ENCODE measurements around the gene WWOX. TPM values are rescaled to one million over a fixed set of nuclear protein-coding genes. Genes with fewer than 3 reads are reported as not detected.

Gene WWOX
- total RNA-seq, 1 experiment from 2014 or later = 15.6 TPM

GRCh38 chr16:78738557-78738956, 639.1 kb downstream of the WWOX start:
- peaks cover 3 to 4% of the 10 kb centered on the region in 2 experiments; a peak in 3 of 4 replicates for H3K4me1 Mint-ChIP-seq
- no peak for TF ChIP-seq CTCF (conservative IDR thresholded peaks at IDR 0.05)

More at GRCh38 chr16:78738557-78738956, 639.1 kb downstream of the WWOX start:
- no peak overlapping the region for H3K14ac ChIP-seq (ENCODE audit: insufficient read depth, low read length)
- no peaks in the 10 kb centered on the region for H3K4me1 ChIP-seq (ENCODE audit: insufficient read depth, low read length)
- no peak overlapping the region for H3K56ac ChIP-seq (ENCODE audit: insufficient read length, low read depth, low read length)
- H2AK5ac ChIP-seq (ENCODE audit: insufficient read length, low read length) = no peak overlapping the region
- H3K79me1 ChIP-seq (ENCODE audit: insufficient read depth, low read depth, low read length, poor library complexity, severe bottlenecking) = no peaks in the 10 kb centered on the region
- H3K23me2 ChIP-seq (ENCODE audit: insufficient read length, low read depth, low read length, poor library complexity, severe bottlenecking) = no peaks in the 10 kb centered on the region
- no peak overlapping the region for H2BK20ac ChIP-seq (ENCODE audit: low read depth, low read length, poor library complexity, severe bottlenecking)
- no peak overlapping the region for H3K4me2 ChIP-seq (ENCODE audit: insufficient read depth, insufficient read length, low read length)
- no peak overlapping the region for H2BK15ac ChIP-seq (ENCODE audit: low read depth, low read length)
- no peak overlapping the region for H4K91ac ChIP-seq (ENCODE audit: insufficient read length, low read depth, low read length)
- no peak overlapping the region for H3K18ac ChIP-seq (ENCODE audit: insufficient read length, low read depth, low read length)
- no peak overlapping the region for H3K9ac ChIP-seq (ENCODE audit: extremely low read depth, insufficient read length, low read length)
- DNase-seq = no peak
- no peak overlapping the region for H3T11ph ChIP-seq (ENCODE audit: low read length)
- WGBS (ENCODE audit: extremely low coverage, insufficient read length, low lambda C conversion rate) = no CpG with 5 or more reads among the region's 5 CpGs
- H3K4me3 Mint-ChIP-seq = no peak overlapping the region
- H3K27ac Mint-ChIP-seq = no peak overlapping the region; a peak in 1 of 7 replicates
- no peak overlapping the region for H2BK12ac ChIP-seq (ENCODE audit: insufficient read length, low read depth, low read length)
- H2AFZ ChIP-seq (ENCODE audit: low read length) = no peak overlapping the region
- no peak overlapping the region for H2BK5ac ChIP-seq (ENCODE audit: insufficient read length, low read length)
- H3K27ac ChIP-seq (ENCODE audit: insufficient read length, low read depth, low read length) = no peak overlapping the region
- H3K27me3 Mint-ChIP-seq (ENCODE audit: low read depth) = no peaks in the 10 kb centered on the region
- H2BK120ac ChIP-seq (ENCODE audit: low read depth, low read length, poor library complexity, severe bottlenecking) = no peak overlapping the region
- no peaks in the 10 kb centered on the region for H3K27me3 ChIP-seq (ENCODE audit: insufficient read depth, low read length)
- no peaks in the 10 kb centered on the region for H3K79me2 ChIP-seq (ENCODE audit: insufficient read depth, low read length)
- H4K5ac ChIP-seq (ENCODE audit: insufficient read length, low read depth, low read length) = no peak overlapping the region
- no peak overlapping the region for H4K8ac ChIP-seq (replicated peaks; ENCODE audit: insufficient read length, low read depth, low read length)
- no peaks in the 10 kb centered on the region for H3K36me3 Mint-ChIP-seq (ENCODE audit: insufficient read depth in 1 of 3, low read depth in 3 of 3)
- H3K4ac ChIP-seq (ENCODE audit: low read depth, low read length) = no peak overlapping the region
- H3K9me3 ChIP-seq (ENCODE audit: control insufficient read depth, low read depth, low read length) = no peaks in the 10 kb centered on the region
- H3K23ac ChIP-seq (ENCODE audit: insufficient read length, low read depth, low read length) = no peak overlapping the region
- no peaks in the 10 kb centered on the region for H3K9me3 Mint-ChIP-seq
- no peaks in the 10 kb centered on the region for H4K20me1 ChIP-seq (ENCODE audit: control insufficient read depth, insufficient read depth, insufficient read length)
